Measurements from ENCODE around the gene CCDC141.
"Not testable (repeated sequence)": the region's sequence is repeated elsewhere in the genome, so short reads cannot be mapped to it uniquely, and the experiment has no call there.

CCDC141 gene

GRCh38 chr2:179059026-179059700, 9.2 kb upstream of the CCDC141 start:
- Mint-ChIP-seq H3K9me3 (no peaks in the 10 kb centered on the region), H3K27me3 (ENCODE audit: low read depth) (no peaks in the 10 kb centered on the region), H3K4me3 (no peak overlapping the region), H3K4me1 (ENCODE audit: low read depth) (no peaks in the 10 kb centered on the region), H3K27ac (no peak overlapping the region), H3K36me3 (ENCODE audit: low read depth) (no peaks in the 10 kb centered on the region)

DNA sequence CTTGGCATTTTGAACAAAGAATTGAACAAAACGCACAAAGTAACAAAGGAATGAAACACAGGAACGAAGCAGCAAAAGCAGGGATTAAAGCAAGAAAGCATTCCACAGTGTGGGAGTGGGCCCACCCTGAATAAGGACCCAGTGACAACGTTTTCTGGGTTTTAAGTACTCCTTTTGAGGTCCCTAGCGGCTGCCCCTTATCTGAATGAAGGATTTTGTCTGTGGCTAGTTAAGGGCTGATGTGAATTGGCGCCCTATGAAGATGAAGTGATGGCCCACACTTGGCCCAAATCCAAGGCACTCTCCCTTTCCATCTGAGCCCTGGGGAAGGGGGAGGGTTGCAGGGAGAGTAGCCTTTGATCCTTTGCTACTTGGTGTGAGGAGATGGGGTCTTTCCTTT, 7.8 kb upstream of the CCDC141 start:
- Mint-ChIP-seq H3K4me1 (ENCODE audit: low read depth) (no peaks in the 10 kb centered on the region), H3K27ac (no peak overlapping the region), H3K4me3 (no peak overlapping the region), H3K36me3 (ENCODE audit: low read depth) (no peaks in the 10 kb centered on the region), H3K9me3 (no peaks in the 10 kb centered on the region), H3K27me3 (ENCODE audit: low read depth) (no peaks in the 10 kb centered on the region)

GRCh38 chr2:179053568-179053967, 3.6 kb upstream of the CCDC141 start:
- not testable (repeated sequence) for H3K27me3 Mint-ChIP-seq (ENCODE audit: low read depth); H3K27ac Mint-ChIP-seq; H3K4me3 Mint-ChIP-seq; H3K9me3 Mint-ChIP-seq; H3K36me3 Mint-ChIP-seq (ENCODE audit: low read depth)
- peaks cover 16% of the 10 kb centered on the region for H3K4me1 Mint-ChIP-seq (ENCODE audit: low read depth)

GRCh38 chr2:179051250-179051649, 1.3 kb upstream of the CCDC141 start:
- Mint-ChIP-seq H3K36me3 (ENCODE audit: low read depth) (peaks cover 1% of the 10 kb centered on the region), H3K9me3 (no peaks in the 10 kb centered on the region), H3K4me1 (ENCODE audit: low read depth) (peaks cover 28% of the 10 kb centered on the region), H3K27me3 (ENCODE audit: low read depth) (no peaks in the 10 kb centered on the region), H3K4me3 (no peak overlapping the region), H3K27ac (no peak overlapping the region)

DNA sequence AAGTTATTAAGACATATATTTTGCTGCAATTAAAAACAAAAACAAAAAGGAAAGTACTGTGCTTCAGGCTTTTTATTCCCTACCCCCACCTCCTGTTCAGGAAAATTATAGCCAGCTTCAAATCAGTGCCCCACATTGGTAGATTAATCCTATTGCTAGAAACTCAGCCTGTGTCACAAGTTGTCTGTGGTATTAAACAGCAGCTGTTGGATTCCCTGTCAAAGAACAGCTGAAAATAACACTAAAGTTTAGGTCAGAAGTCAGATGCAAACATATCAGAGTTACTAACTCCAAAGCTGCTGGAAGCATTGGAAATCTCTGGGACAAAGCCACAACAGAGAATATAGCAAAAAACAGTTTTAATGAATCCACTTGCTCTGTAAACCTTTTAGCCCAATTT, 818 bp upstream of the CCDC141 start:
- Mint-ChIP-seq H3K27ac (no peak overlapping the region), H3K9me3 (no peaks in the 10 kb centered on the region), H3K36me3 (ENCODE audit: low read depth) (peaks cover 2% of the 10 kb centered on the region), H3K27me3 (ENCODE audit: low read depth) (no peaks in the 10 kb centered on the region), H3K4me1 (ENCODE audit: low read depth) (peaks cover 30% of the 10 kb centered on the region), H3K4me3 (no peak overlapping the region)

- peaks cover 5% of the 10 kb centered on the region for H3K9me3 Mint-ChIP-seq
- H3K4me1 Mint-ChIP-seq (ENCODE audit: low read depth): peaks cover 35% of the 10 kb centered on the region
- peaks cover 9% of the 10 kb centered on the region for H3K36me3 Mint-ChIP-seq (ENCODE audit: low read depth)
- no peaks in the 10 kb centered on the region for H3K27me3 Mint-ChIP-seq (ENCODE audit: low read depth)
- H3K27ac Mint-ChIP-seq: peak overlapping the region; percentile 88
- peak overlapping the region; percentile 85 for H3K4me3 Mint-ChIP-seq
Observed at GRCh38 chr2:179049203-179049545, 763 bp downstream of the CCDC141 start.

GRCh38 chr2:179048099-179048498, 1.8 kb downstream of the CCDC141 start:
- peaks cover 9% of the 10 kb centered on the region for H3K36me3 Mint-ChIP-seq (ENCODE audit: low read depth)
- H3K27ac Mint-ChIP-seq: no peak overlapping the region
- no peaks in the 10 kb centered on the region for H3K27me3 Mint-ChIP-seq (ENCODE audit: low read depth)
- H3K9me3 Mint-ChIP-seq: peaks cover 5% of the 10 kb centered on the region
- H3K4me1 Mint-ChIP-seq (ENCODE audit: low read depth): peaks cover 39% of the 10 kb centered on the region
- no peak overlapping the region for H3K4me3 Mint-ChIP-seq

DNA sequence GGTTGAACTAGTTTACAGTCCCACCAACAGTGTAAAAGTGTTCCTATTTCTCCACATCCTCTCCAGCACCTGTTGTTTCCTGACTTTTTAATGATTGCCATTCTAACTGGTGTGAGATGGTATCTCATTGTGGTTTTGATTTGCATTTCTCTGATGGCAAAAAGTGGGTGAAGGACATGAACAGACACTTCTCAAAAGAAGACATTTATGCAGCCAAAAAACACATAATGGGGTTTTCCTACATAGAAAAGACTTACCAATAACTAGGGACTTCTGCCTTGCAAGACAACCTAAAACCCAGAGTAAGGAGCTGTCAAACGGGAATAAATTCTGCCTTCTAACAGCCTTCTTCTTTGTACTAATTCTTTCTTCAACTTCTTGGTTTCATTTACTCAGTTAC, 4.3 kb downstream of the CCDC141 start:
- Mint-ChIP-seq H3K4me1 (ENCODE audit: low read depth) (peaks cover 37% of the 10 kb centered on the region), H3K36me3 (ENCODE audit: low read depth) (peaks cover 12% of the 10 kb centered on the region)
- H3K27me3 Mint-ChIP-seq (ENCODE audit: low read depth); H3K4me3 Mint-ChIP-seq; H3K27ac Mint-ChIP-seq; H3K9me3 Mint-ChIP-seq: not testable (repeated sequence)

DNA sequence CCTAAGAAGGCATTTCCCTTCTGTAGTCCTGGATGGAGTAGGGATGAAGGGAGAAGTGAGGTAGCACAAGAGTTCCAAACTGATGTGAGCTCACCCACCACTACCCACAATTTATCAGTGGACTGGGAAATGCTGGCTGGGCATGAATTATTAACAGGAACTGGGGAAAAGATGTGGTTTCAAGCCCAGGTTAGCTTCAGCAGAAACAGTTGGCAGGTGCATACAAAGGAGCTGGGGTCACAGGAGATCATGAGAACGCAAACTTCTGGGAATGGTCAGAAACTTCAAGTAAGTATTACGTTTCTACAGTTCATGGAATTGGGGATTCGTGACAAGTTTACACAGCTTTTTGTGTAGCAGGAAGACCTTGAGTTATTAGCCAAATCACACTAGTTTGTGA, 5.4 kb downstream of the CCDC141 start:
- Mint-ChIP-seq H3K9me3 (peaks cover 9% of the 10 kb centered on the region), H3K4me3 (peak overlapping the region; percentile 10), H3K27me3 (ENCODE audit: low read depth) (no peaks in the 10 kb centered on the region), H3K4me1 (ENCODE audit: low read depth) (peaks cover 33% of the 10 kb centered on the region), H3K36me3 (ENCODE audit: low read depth) (peaks cover 12% of the 10 kb centered on the region), H3K27ac (no peak overlapping the region)

- Mint-ChIP-seq H3K9me3 (peaks cover 9% of the 10 kb centered on the region), H3K27me3 (ENCODE audit: low read depth) (no peaks in the 10 kb centered on the region), H3K27ac (no peak overlapping the region), H3K4me1 (ENCODE audit: low read depth) (peaks cover 8% of the 10 kb centered on the region), H3K36me3 (ENCODE audit: low read depth) (peaks cover 15% of the 10 kb centered on the region), H3K4me3 (no peak overlapping the region)
Observed at GRCh38 chr2:179037807-179038206, 12.1 kb downstream of the CCDC141 start.

DNA sequence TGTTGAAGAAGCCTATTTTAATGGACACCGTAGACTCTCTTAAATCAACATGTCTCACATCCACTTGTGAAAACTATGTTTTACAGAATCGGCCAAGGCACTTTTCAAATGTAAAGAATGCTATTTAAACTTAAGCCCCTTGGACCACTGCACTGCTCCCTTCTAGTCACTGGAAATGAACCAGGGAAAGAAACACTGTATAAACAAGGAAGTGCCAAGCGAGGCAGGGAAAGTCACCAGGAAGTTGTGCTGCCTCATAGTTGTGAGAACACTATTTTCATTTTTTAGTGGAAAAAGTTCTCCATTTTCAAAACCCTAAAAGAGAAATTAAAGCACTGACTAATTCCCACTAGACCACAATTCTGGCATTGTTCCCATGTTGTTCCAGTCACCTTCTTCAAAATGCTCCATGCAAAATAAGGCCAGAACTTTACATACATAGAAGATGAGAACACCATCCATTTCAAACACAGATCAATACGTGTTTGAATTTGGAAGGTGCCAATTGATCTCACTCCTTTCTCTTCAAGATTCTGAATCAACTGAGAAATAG, 13.5 kb downstream of the CCDC141 start:
- peak overlapping the region; percentile 31 for H3K27ac Mint-ChIP-seq
- H3K36me3 Mint-ChIP-seq (ENCODE audit: low read depth): peaks cover 12% of the 10 kb centered on the region
- H3K4me1 Mint-ChIP-seq (ENCODE audit: low read depth): peaks cover 20% of the 10 kb centered on the region
- no peaks in the 10 kb centered on the region for H3K27me3 Mint-ChIP-seq (ENCODE audit: low read depth)
- peaks cover 4% of the 10 kb centered on the region for H3K9me3 Mint-ChIP-seq
- no peak overlapping the region for H3K4me3 Mint-ChIP-seq

- peak overlapping the region; percentile 97 for H3K27ac Mint-ChIP-seq
- peaks cover 22% of the 10 kb centered on the region for H3K9me3 Mint-ChIP-seq
- peak overlapping the region; percentile 76 for H3K4me3 Mint-ChIP-seq
- H3K4me1 Mint-ChIP-seq (ENCODE audit: low read depth): peaks cover 24% of the 10 kb centered on the region
- H3K27me3 Mint-ChIP-seq (ENCODE audit: low read depth): no peaks in the 10 kb centered on the region
- H3K36me3 Mint-ChIP-seq (ENCODE audit: low read depth): peaks cover 25% of the 10 kb centered on the region
Observed at GRCh38 chr2:179031731-179032408, 18.1 kb downstream of the CCDC141 start.

- H3K27ac Mint-ChIP-seq: no peak overlapping the region
- peaks cover 12% of the 10 kb centered on the region for H3K4me1 Mint-ChIP-seq (ENCODE audit: low read depth)
- H3K27me3 Mint-ChIP-seq (ENCODE audit: low read depth): no peaks in the 10 kb centered on the region
- H3K36me3 Mint-ChIP-seq (ENCODE audit: low read depth): peaks cover 28% of the 10 kb centered on the region
- H3K4me3 Mint-ChIP-seq: no peak overlapping the region
- peaks cover 31% of the 10 kb centered on the region for H3K9me3 Mint-ChIP-seq
Observed at GRCh38 chr2:179024445-179024844, 25.5 kb downstream of the CCDC141 start.

GRCh38 chr2:179022685-179023084, 27.3 kb downstream of the CCDC141 start:
- H3K27ac Mint-ChIP-seq: no peak overlapping the region
- peaks cover 15% of the 10 kb centered on the region for H3K4me1 Mint-ChIP-seq (ENCODE audit: low read depth)
- H3K36me3 Mint-ChIP-seq (ENCODE audit: low read depth): peaks cover 18% of the 10 kb centered on the region
- H3K27me3 Mint-ChIP-seq (ENCODE audit: low read depth): no peaks in the 10 kb centered on the region
- no peak overlapping the region for H3K4me3 Mint-ChIP-seq
- peaks cover 19% of the 10 kb centered on the region for H3K9me3 Mint-ChIP-seq

DNA sequence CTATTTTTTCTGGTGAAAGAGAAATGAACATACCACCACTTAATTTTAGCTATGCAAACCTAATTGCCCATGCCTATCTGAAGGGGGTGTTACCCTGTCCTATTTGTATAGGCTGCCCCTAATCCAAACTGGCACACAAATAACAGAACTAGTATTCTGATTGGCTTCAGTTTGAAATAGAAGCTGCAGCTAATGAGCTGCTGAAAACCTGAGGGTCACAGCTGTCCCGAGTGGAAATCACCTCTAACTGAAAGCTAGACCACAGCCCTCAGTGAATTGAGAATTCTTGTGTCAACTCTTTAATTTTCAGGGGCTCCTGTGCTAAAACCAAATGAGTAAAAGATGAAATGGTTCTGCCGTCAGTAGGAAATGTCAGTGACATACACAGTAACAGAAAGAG, 28.7 kb downstream of the CCDC141 start:
- no peaks in the 10 kb centered on the region for H3K27me3 Mint-ChIP-seq (ENCODE audit: low read depth)
- peaks cover 7% of the 10 kb centered on the region for H3K36me3 Mint-ChIP-seq (ENCODE audit: low read depth)
- H3K9me3 Mint-ChIP-seq: peaks cover 7% of the 10 kb centered on the region
- peaks cover 15% of the 10 kb centered on the region for H3K4me1 Mint-ChIP-seq (ENCODE audit: low read depth)
- H3K27ac Mint-ChIP-seq: no peak overlapping the region
- no peak overlapping the region for H3K4me3 Mint-ChIP-seq
